SK-N-SH (cell line): ENCODE data around the gene DNAH10. TPM values are rescaled to one million over a fixed set of nuclear protein-coding genes. Genes with fewer than 3 reads are reported as not detected.

Experiments used
- CTCF ChIA-PET: fragments of 300-600, 350-600 bp; formaldehyde crosslinking; extraction: SDS; loops from one replicate; lab custom pipeline; 2021; lab: Yijun Ruan, JAX
- POLR2A ChIA-PET: fragments of 350-600 bp; sonication (Branson Sonifier 250); formaldehyde crosslinking; extraction: SDS; loops from one replicate; lab custom pipeline; 2020; ENCODE audit warnings: antibody characterized with exemption, inconsistent platforms; lab: Yijun Ruan, JAX
- DNase-seq: peaks from one replicate; pipeline ENCODE4 v3.0.0; 2012
- H2AFZ ChIP-seq: fragments of 200-600 bp; sonication (generic); 2 replicates; pipeline ENCODE4 v1.8.1; 2016; ENCODE audit warnings: antibody characterized with exemption, mild to moderate bottlenecking, low read depth
- H3F3A ChIP-seq: fragments of 200-600 bp; sonication (generic); replicated peaks from 2 replicates; pipeline ENCODE3; 2016; ENCODE audit warnings: antibody characterized with exemption, mild to moderate bottlenecking; ENCODE audit not compliant: insufficient read depth
- H3K27ac ChIP-seq, 2 experiments: fragments of 200-500 bp in 1 of 2; fragments of 200-600 bp in 1 of 2; sonication (Bioruptor generic) in 1 of 2; sonication (generic), shearing (Covaris generic) in 1 of 2; 2 replicates each; pipeline versions ENCODE4 v1.5.1 to v1.6.1; 2014 to 2016; ENCODE audit warnings: low read depth in 2 of 2, inconsistent platforms in 1 of 2, low read length in 1 of 2, mild to moderate bottlenecking in 1 of 2, mixed read lengths in 1 of 2
- H3K27me3 ChIP-seq: fragments of 200-600 bp; sonication (generic), shearing (Covaris generic); 2 replicates; pipeline ENCODE4 v1.6.1; 2016; ENCODE audit warnings: mixed run types; ENCODE audit not compliant: insufficient read depth
- H3K36me3 ChIP-seq, 2 experiments: fragments of 200-500 bp in 1 of 2; fragments of 200-600 bp in 1 of 2; sonication (Bioruptor generic) in 1 of 2; sonication (generic) in 1 of 2; replicated peaks in 1 of 2; 2 replicates each; pipeline versions ENCODE3 to v1.5.1; 2014 to 2016; ENCODE audit warnings: low read length in 1 of 2, mild to moderate bottlenecking in 1 of 2; ENCODE audit not compliant: insufficient read depth in 2 of 2, control insufficient read depth in 1 of 2
- H3K4me1 ChIP-seq, 2 experiments: fragments of 200-500 bp in 1 of 2; fragments of 200-600 bp in 1 of 2; sonication (Bioruptor generic) in 1 of 2; sonication (generic), shearing (Covaris generic) in 1 of 2; 2 replicates each; pipeline versions ENCODE4 v1.5.1 to v1.6.1; 2014 to 2016; ENCODE audit warnings: low read depth in 1 of 2, low read length in 1 of 2, mixed run types in 1 of 2; ENCODE audit not compliant: insufficient read depth in 2 of 2, control insufficient read depth in 1 of 2
- H3K4me2 ChIP-seq: fragments of 200-600 bp; sonication (generic), shearing (Covaris generic); 2 replicates; pipeline ENCODE4 v1.6.1; 2017; ENCODE audit warnings: mixed run types
- H3K4me3 ChIP-seq, 2 experiments: fragments of 200-500 bp in 1 of 2; fragments of 200-600 bp in 1 of 2; sonication (Bioruptor generic) in 1 of 2; sonication (generic), shearing (Covaris generic) in 1 of 2; 2 replicates each; pipeline versions ENCODE4 v1.5.1 to v1.8.1; 2014 to 2016; ENCODE audit warnings: low read depth in 2 of 2, inconsistent platforms in 1 of 2, low read length in 1 of 2, mild to moderate bottlenecking in 1 of 2, mixed read lengths in 1 of 2, moderate library complexity in 1 of 2
- H3K79me2 ChIP-seq: fragments of 200-600 bp; sonication (generic); 2 replicates; pipeline ENCODE4 v1.8.1; 2017; ENCODE audit warnings: mild to moderate bottlenecking; ENCODE audit not compliant: insufficient read depth
- H3K9ac ChIP-seq: fragments of 200-600 bp; sonication (generic); 2 replicates; pipeline ENCODE4 v1.6.1; 2017; ENCODE audit warnings: mixed run types
- H3K9me2 ChIP-seq: fragments of 200-600 bp; sonication (generic); 2 replicates; pipeline ENCODE4 v1.6.1; 2017; ENCODE audit warnings: mixed run types
- H3K9me3 ChIP-seq: fragments of 200-600 bp; sonication (generic); 2 replicates; pipeline ENCODE4 v1.6.1; 2017; ENCODE audit warnings: mixed run types, mild to moderate bottlenecking, moderate library complexity
- H4K20me1 ChIP-seq: fragments of 200-600 bp; sonication (generic); 2 replicates; pipeline ENCODE4 v1.6.1; 2017; ENCODE audit warnings: mild to moderate bottlenecking, mixed run types; ENCODE audit not compliant: insufficient read depth
- CHD2 ChIP-seq: fragments of 150-350 bp; IDR thresholded peaks from 2 replicates; pipeline ENCODE4 v1.6.1; 2018; ENCODE audit warnings: low read length; ENCODE audit not compliant: partially characterized antibody
- CTCF ChIP-seq: fragments of 200-600 bp; sonication (generic); IDR thresholded peaks from 2 replicates; pipeline ENCODE4 v1.6.1; 2017; ENCODE audit warnings: antibody characterized with exemption, mild to moderate bottlenecking, moderate library complexity
- ELF1 ChIP-seq: IDR thresholded peaks from 2 replicates; pipeline ENCODE4 v1.4.0; 2012
- FOSL2 ChIP-seq: IDR thresholded peaks from 2 replicates; pipeline ENCODE4 v1.4.0; 2012; ENCODE audit warnings: low read depth, mild to moderate bottlenecking, moderate library complexity, borderline replicate concordance
- GABPA ChIP-seq: IDR thresholded peaks from 2 replicates; pipeline ENCODE4 v1.4.0; 2012; ENCODE audit warnings: low read depth, mild to moderate bottlenecking
- GATA2 ChIP-seq: sonication (generic); formaldehyde crosslinking; IDR thresholded peaks from 2 replicates; pipeline ENCODE4 v1.5.0; 2020; ENCODE audit warnings: mild to moderate bottlenecking, missing genetic modification reagents
- IRF3 ChIP-seq: fragments of 150-350 bp; IDR thresholded peaks from 2 replicates; pipeline ENCODE4 v1.6.1; 2016; ENCODE audit warnings: mild to moderate bottlenecking, low read depth, low read length
- MXI1 ChIP-seq: IDR thresholded peaks from 2 replicates; pipeline ENCODE4 v1.6.1; 2012; ENCODE audit warnings: mild to moderate bottlenecking, low read depth, low read length, improper control_type of control experiment
- NFIC ChIP-seq: IDR thresholded peaks from 2 replicates; pipeline ENCODE4 v1.4.0; 2012; ENCODE audit warnings: borderline replicate concordance
- NRF1 ChIP-seq: IDR thresholded peaks from 2 replicates; pipeline ENCODE4 v1.6.1; 2012; ENCODE audit warnings: low read depth, mild to moderate bottlenecking, low read length
- SMC3 ChIP-seq: IDR thresholded peaks from 2 replicates; pipeline ENCODE4 v1.6.1; 2012; ENCODE audit warnings: low read depth, low read length, improper control_type of control experiment
- TEAD4 ChIP-seq: IDR thresholded peaks from 2 replicates; pipeline ENCODE4 v1.4.0; 2012; ENCODE audit warnings: mild to moderate bottlenecking, borderline replicate concordance; ENCODE audit not compliant: insufficient read depth
- YY1 ChIP-seq: IDR thresholded peaks from 2 replicates; pipeline ENCODE4 v1.4.0; 2012; ENCODE audit warnings: low read depth, mild to moderate bottlenecking
- ZBTB33 ChIP-seq: IDR thresholded peaks from 2 replicates; pipeline ENCODE4 v1.4.0; 2012; ENCODE audit warnings: low read depth, borderline replicate concordance
- WGBS: methylation state at CpG from one replicate; pipeline ENCODE4 v1.1.6; 2017; ENCODE audit warnings: low lambda C conversion rate; 5-methylcytosine and 5-hydroxymethylcytosine counted together
- polyA plus RNA-seq, 3 experiments: library from polyadenylated mRNA; depleted of rRNA; stranded (reverse); fragments of >200 nt; gene quantifications; 2 replicates each; pipeline ENCODE4 v1.2.3, GENCODE V29; 2012

DNAH10 gene
- polyA plus RNA-seq, 1 of the 3 experiments (the other 2 are of a cell fraction), result 0.13 TPM

- TF ChIP-seq GATA2 (CRISPR knock-in tag) (no peak), SMC3 (no peak), CTCF (no peak), GABPA (no peak), IRF3 (no peak), FOSL2 (no peak), TEAD4 (no peak), NFIC (no peak), ELF1 (no peak), ZBTB33 (no peak), YY1 (no peak), MXI1 (no peak), CHD2 (no peak), NRF1 (no peak)
- ChIA-PET POLR2A (no interaction called here), CTCF (interaction anchor here (0.6 to 1.5 kb wide), 3 partner anchors 10 to 21 kb away, joined by 3 read pairs; partner anchors contain the start of gene ZNF664)
- 85% methylated on average over 5 of the region's 5 CpGs for WGBS
- Histone ChIP-seq H3K9ac (no peak overlapping the region), H3F3A (no peaks in the 10 kb centered on the region), H3K4me3 (no peak overlapping the region), H3K4me2 (no peak overlapping the region), H3K4me1 (peaks cover 0 to 19% of the 10 kb centered on the region in 2 experiments; a peak in 3 of 4 replicates), H2AFZ (no peak overlapping the region), H3K9me2 (no peaks in the 10 kb centered on the region), H3K27me3 (no peaks in the 10 kb centered on the region), H3K36me3 (peaks cover 2 to 10% of the 10 kb centered on the region in 2 experiments), H3K9me3 (no peaks in the 10 kb centered on the region), H3K79me2 (peaks cover 67% of the 10 kb centered on the region), H4K20me1 (peaks cover 11% of the 10 kb centered on the region), H3K27ac (no peak overlapping the region)
- DNase-seq, result no peak
Observed at GRCh38 chr12:123962513-123962912, 200.4 kb downstream of the DNAH10 start.
